Thymus (tissue), 11 donors: ENCODE data around the gene DELE1. TPM values are rescaled to one million over a fixed set of nuclear protein-coding genes. Genes with fewer than 3 reads are reported as not detected.

Source experiments
- DNase-seq, 9 donors: peaks; one replicate each; pipeline ENCODE4 v3.0.0-alpha.2; 2013; ENCODE audit warnings: low spot score in 9 of 9, low read depth in 6 of 9, missing footprints in 1 of 9
- H3K27ac ChIP-seq, 2 donors: one replicate each; pipeline ENCODE4 v1.5.1; 2013; ENCODE audit warnings: control low read depth in 1 of 2, low read depth in 1 of 2, low read length in 1 of 2, mild to moderate bottlenecking in 1 of 2, moderate library complexity in 1 of 2
- H3K27me3 ChIP-seq, 2 donors: one replicate each; pipeline ENCODE4 v1.5.1; 2013; ENCODE audit warnings: low read length in 1 of 2; ENCODE audit not compliant: control insufficient read depth in 2 of 2, insufficient read depth in 1 of 2
- H3K36me3 ChIP-seq, 2 donors: one replicate each; pipeline ENCODE4 v1.5.1; 2013; ENCODE audit warnings: low read length in 1 of 2, mild to moderate bottlenecking in 1 of 2, moderate library complexity in 1 of 2; ENCODE audit not compliant: control insufficient read depth in 2 of 2, insufficient read depth in 2 of 2
- H3K4me1 ChIP-seq, 2 donors: one replicate each; pipeline ENCODE4 v1.5.1; 2013; ENCODE audit warnings: low read length in 2 of 2; ENCODE audit not compliant: control insufficient read depth in 2 of 2, insufficient read depth in 2 of 2
- H3K4me3 ChIP-seq, 2 donors: one replicate each; pipeline ENCODE4 v1.5.1; 2013; ENCODE audit warnings: low read length in 2 of 2, control low read depth in 1 of 2, mild to moderate bottlenecking in 1 of 2
- H3K9me3 ChIP-seq, 2 donors: one replicate each; pipeline ENCODE4 v1.5.1; 2013; ENCODE audit warnings: low read length in 1 of 2, mild to moderate bottlenecking in 1 of 2; ENCODE audit not compliant: control insufficient read depth in 2 of 2, insufficient read depth in 1 of 2
- WGBS: extraction: QIAGEN DNeasy Blood & Tissue Kit; methylation state at CpG from one replicate; pipeline ENCODE4 v1.1.7; 2013; 5-methylcytosine and 5-hydroxymethylcytosine counted together
- polyA plus RNA-seq: library from polyadenylated mRNA; stranded (reverse); fragments of 200-250 nt; gene quantifications from one replicate; pipeline ENCODE4 v1.2.3, GENCODE V29; 2013
- total RNA-seq: library from RNA; stranded (reverse); fragments of 120-200 nt; gene quantifications from one replicate; pipeline ENCODE4 v1.2.4, GENCODE V29; 2013
- donor health status: healthy.

The DELE1 gene
- total and polyA plus RNA-seq, 2 donors, result 41.5 to 42.3 TPM

- DNase-seq, result peak in 1 of 9 donors; percentile 19
- Histone ChIP-seq H3K27ac (no peak overlapping the region), H3K27me3 (peaks cover 69 to 98% of the 10 kb centered on the region in 2 donors), H3K4me3 (peak overlapping the region; percentile 8 to 42), H3K9me3 (peaks cover 0 to 8% of the 10 kb centered on the region in 2 donors), H3K4me1 (peaks cover 7 to 26% of the 10 kb centered on the region in 2 donors), H3K36me3 (no peaks in the 10 kb centered on the region)
- 3% methylated on average over 55 of the region's 55 CpGs for WGBS
Observed at GRCh38 chr5:141877356-141878185, 46.1 kb upstream of the DELE1 start.

GRCh38 chr5:141878186-141878710 is 45.4 kb upstream of the DELE1 start, which contains the start of gene PCDH1:
Gene PCDH1 (minus strand): TSS chr5:141878410. CDS start chr5:141878262, 148 bp downstream.
- Histone ChIP-seq H3K4me1 (peaks cover 7 to 28% of the 10 kb centered on the region in 2 donors), H3K4me3 (peak within 1 kb of the TSS; percentile 8 to 42), H3K27me3 (peaks cover 75 to 98% of the 10 kb centered on the region in 2 donors), H3K27ac (no peak within 1 kb of the TSS), H3K9me3 (peaks cover 0 to 8% of the 10 kb centered on the region in 2 donors), H3K36me3 (no peaks in the 10 kb centered on the region)
- DNase-seq, result peak in 1 of 9 donors; percentile 36
- WGBS, result under 1% methylated on average over 46 of the region's 63 CpGs

GRCh38 chr5:141878711-141879425 is 44.8 kb upstream of the DELE1 start:
- Histone ChIP-seq H3K27me3 (peaks cover 81 to 98% of the 10 kb centered on the region in 2 donors), H3K4me3 (peak overlapping the region in 1 of 2 donors; percentile 42), H3K36me3 (no peaks in the 10 kb centered on the region), H3K4me1 (peaks cover 7 to 29% of the 10 kb centered on the region in 2 donors), H3K27ac (no peak overlapping the region), H3K9me3 (peaks cover 0 to 11% of the 10 kb centered on the region in 2 donors)
- peak; percentile 70 to 99 (median 94) for DNase-seq
- 4% methylated on average over 40 of the region's 40 CpGs for WGBS

- Histone ChIP-seq H3K27me3 (peaks cover 76 to 98% of the 10 kb centered on the region in 2 donors), H3K4me1 (peaks cover 7 to 29% of the 10 kb centered on the region in 2 donors), H3K4me3 (no peak overlapping the region), H3K36me3 (no peaks in the 10 kb centered on the region), H3K9me3 (peaks cover 0 to 11% of the 10 kb centered on the region in 2 donors), H3K27ac (no peak overlapping the region)
- no peak for DNase-seq
- 0% methylated on average over 2 of the region's 2 CpGs for WGBS
Observed at GRCh38 chr5:141879426-141879759, 44.3 kb upstream of the DELE1 start.

GRCh38 chr5:141879941-141880738 is 43.5 kb upstream of the DELE1 start:
- Histone ChIP-seq H3K36me3 (no peaks in the 10 kb centered on the region), H3K9me3 (peaks cover 0 to 11% of the 10 kb centered on the region in 2 donors), H3K27ac (no peak overlapping the region), H3K27me3 (peaks cover 72 to 98% of the 10 kb centered on the region in 2 donors), H3K4me3 (no peak overlapping the region), H3K4me1 (peaks cover 7 to 29% of the 10 kb centered on the region in 2 donors)
- no peak for DNase-seq
- 25% methylated on average over 7 of the region's 7 CpGs for WGBS

- DNase-seq, result no peak
- H3K4me3 ChIP-seq, result no peak overlapping the region
- no peaks in the 10 kb centered on the region for H3K36me3 ChIP-seq
- H3K4me1 ChIP-seq, result peaks cover 7 to 29% of the 10 kb centered on the region in 2 donors
- peaks cover 0 to 11% of the 10 kb centered on the region in 2 donors for H3K9me3 ChIP-seq
- no peak overlapping the region for H3K27ac ChIP-seq
- WGBS, result 51% methylated on average over 8 of the region's 8 CpGs
- peaks cover 64 to 95% of the 10 kb centered on the region in 2 donors for H3K27me3 ChIP-seq
Observed at GRCh38 chr5:141880961-141881801, 42.5 kb upstream of the DELE1 start.

- no peak for DNase-seq
- Histone ChIP-seq H3K9me3 (peaks cover 0 to 4% of the 10 kb centered on the region in 2 donors), H3K4me1 (peaks cover 7 to 22% of the 10 kb centered on the region in 2 donors), H3K4me3 (no peak overlapping the region), H3K27me3 (peaks cover 57 to 88% of the 10 kb centered on the region in 2 donors), H3K36me3 (no peaks in the 10 kb centered on the region), H3K27ac (no peak overlapping the region)
- 33% methylated on average over 4 of the region's 4 CpGs for WGBS
Observed at GRCh38 chr5:141881886-141882285, 41.8 kb upstream of the DELE1 start.
